Measurements from ENCODE around the gene GRIP2. TPM values are rescaled to one million over a fixed set of nuclear protein-coding genes. Genes with fewer than 3 reads are reported as not detected.

The GRIP2 gene
- total RNA-seq, 1 donor from 2014 or later, result not detected

- DNase-seq (ENCODE audit: low read depth), result no peak
- no peak for TF ChIP-seq CTCF (conservative IDR thresholded peaks at IDR 0.05; ENCODE audit: low read depth, low read length)
- no peak overlapping the region for H3K4me3 ChIP-seq (ENCODE audit: low read depth, low read length)
Observed at GRCh38 chr3:14464141-14464465, 76.0 kb downstream of the GRIP2 start.

DNA sequence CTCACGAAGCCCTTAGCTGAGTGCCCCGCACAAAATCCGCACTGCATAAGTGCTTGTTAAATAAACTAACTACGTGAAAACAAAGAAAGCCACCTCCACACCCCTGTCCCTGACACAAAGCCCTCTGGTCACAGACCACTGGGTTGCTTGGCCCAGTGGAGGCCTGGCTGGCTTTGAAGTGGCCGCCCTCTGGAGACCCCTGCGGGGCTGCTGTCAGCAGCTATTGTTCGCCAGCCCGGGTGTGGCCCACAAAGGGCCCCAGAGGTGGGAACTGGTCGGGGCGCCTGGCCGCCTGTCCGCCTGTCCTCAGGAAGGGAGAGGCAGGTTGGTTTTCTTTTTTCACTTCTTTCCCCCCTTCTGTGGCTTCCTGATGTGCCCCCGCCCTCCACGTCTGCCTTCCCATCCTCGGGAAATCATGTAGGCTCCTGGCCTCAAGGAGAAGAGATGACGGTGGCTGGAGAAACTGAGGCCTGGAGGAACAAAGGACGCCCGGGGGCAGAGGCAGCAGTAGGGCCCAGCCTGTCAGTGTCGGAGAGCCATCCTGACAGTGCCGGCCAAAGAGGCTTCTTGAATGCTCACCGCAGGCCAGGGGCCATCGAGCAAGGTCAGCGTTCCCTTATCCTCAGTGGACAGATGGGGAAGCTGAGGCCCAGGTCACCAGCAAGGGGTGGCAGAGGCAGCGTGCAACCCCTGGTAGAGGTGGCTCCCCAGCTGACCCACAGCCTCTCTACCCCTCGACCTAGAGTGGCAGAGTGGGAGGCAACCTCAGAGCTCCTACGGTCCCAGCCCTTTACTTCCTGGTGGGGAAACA, 76.6 kb downstream of the GRIP2 start:
- H3K4me3 ChIP-seq (ENCODE audit: low read depth, low read length), result no peak overlapping the region
- DNase-seq (ENCODE audit: low read depth), result no peak
- no peak for TF ChIP-seq CTCF (conservative IDR thresholded peaks at IDR 0.05; ENCODE audit: low read depth, low read length)

- no peak overlapping the region for H3K4me3 ChIP-seq (ENCODE audit: low read depth, low read length)
- no peak for TF ChIP-seq CTCF (conservative IDR thresholded peaks at IDR 0.05; ENCODE audit: low read depth, low read length)
- DNase-seq (ENCODE audit: low read depth), result no peak
Observed at GRCh38 chr3:14462738-14463137, 77.4 kb downstream of the GRIP2 start.

DNA sequence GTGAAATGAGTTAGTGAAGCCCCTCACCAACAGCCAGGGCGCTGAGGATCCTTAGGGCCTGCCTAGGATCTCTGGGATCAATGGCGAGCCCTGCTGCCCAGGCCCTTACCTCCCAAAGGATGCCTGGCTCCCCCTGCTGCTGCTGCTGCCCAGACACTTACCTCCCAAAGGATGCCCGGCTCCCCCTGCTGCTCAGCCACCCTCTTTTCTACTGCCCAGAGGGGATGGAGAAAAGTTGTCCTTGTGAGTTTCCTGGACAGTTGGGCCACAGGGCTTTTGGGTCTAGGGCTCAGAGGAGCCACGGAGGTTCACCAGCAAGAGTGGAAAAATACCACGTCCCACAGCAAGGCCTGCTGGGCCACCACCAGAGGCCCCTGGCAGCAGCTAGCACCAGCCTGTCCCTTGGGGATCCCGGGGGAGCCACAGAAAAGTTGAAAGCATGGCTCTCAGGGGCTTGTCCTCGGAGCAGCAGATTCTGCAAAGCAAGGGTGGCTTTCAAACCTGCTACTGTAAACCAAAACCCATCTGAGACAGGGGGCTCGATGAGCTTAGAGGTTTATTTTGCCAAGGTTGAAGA, 78.3 kb downstream of the GRIP2 start:
- TF ChIP-seq CTCF (conservative IDR thresholded peaks at IDR 0.05; ENCODE audit: low read depth, low read length), result peak; percentile 68
- no peak overlapping the region for H3K4me3 ChIP-seq (ENCODE audit: low read depth, low read length)
- no peak for DNase-seq (ENCODE audit: low read depth)

DNA sequence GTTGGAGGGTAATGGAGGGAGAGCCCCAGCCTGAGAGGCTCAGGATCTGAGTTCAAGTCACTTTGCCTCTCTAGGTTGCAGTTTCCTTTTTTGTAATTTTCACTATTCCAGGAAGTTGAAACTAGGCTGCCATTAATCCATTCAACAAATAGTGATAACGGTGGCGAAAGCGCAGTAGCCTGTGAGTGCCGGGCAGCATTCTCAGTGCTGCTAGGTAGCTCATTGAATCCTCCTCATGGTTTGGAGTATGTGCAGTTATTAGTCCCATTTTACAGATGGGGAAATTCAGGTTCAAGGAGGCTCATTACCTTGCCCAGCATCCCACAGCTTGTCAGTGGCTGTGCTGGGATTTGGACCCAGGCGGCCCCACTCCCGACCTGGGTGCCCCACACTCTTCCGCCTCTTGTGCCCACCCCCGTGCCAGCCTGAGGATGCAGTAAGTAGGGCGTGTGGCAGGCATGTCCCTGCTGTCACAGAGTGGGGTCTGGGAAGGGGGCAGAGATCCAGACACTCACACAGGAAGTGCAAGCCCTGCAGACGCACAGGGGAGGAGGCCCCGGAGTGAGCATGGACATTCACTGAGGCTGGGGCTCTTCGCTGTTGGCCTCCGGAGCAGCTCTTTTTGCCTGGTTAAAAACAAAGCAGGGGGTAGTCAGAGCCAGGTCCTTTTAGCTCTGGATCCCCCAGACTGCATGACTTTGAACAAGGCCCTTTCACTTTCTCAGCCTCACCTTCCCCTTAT, 79.0 kb downstream of the GRIP2 start:
- DNase-seq (ENCODE audit: low read depth), result no peak
- no peak for TF ChIP-seq CTCF (conservative IDR thresholded peaks at IDR 0.05; ENCODE audit: low read depth, low read length)
- H3K4me3 ChIP-seq (ENCODE audit: low read depth, low read length), result no peak overlapping the region

DNA sequence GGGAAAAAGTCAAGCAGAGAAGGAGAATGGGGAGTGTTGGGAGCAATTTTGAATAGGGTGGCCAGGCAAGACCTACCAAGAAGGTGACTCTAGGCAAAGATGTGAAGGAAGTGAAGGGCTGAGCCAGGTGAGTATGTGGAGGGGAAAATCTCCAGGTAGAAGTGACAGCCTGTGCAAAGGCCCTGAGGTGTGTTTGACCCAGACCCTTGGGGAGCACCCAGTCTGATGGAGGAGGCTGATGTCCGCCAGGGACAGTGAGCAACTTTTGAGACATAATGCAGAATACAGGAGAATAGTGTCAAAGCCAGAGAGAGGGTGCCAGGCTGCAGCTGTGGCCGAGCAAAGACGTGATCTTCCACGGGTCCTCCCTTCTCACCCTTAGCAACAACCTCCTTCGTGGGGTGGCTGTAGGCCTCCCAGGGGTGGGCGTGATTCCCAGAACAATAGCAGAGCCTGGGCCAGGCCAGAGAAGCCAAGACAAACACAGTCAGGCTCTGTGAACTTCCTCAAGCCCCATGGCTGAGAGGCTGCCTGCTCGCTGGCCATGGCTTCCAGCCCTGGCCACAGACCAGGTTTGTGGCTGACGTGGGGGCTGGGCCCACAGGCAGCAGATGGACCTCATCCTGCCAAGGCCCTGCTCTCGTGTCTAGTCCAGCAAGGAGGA, 79.7 kb downstream of the GRIP2 start:
- peak; percentile 45 for DNase-seq (ENCODE audit: low read depth)
- no peak overlapping the region for H3K4me3 ChIP-seq (ENCODE audit: low read depth, low read length)
- TF ChIP-seq CTCF (conservative IDR thresholded peaks at IDR 0.05; ENCODE audit: low read depth, low read length), result no peak

Measured in epithelial cell of proximal tubule (primary cell).